IMR-90 (cell line): ENCODE measurements around the gene RETREG1. TPM values are rescaled to one million over a fixed set of nuclear protein-coding genes. Genes with fewer than 3 reads are reported as not detected.
"Not testable (repeated sequence)": the region's sequence is repeated elsewhere in the genome, so short reads cannot be mapped to it uniquely, and the experiment has no call there.

Source experiments
- ATAC-seq: fragments of 200-7000 bp; cut with Tn5 transposase; 2 replicates; pipeline ENCODE4 v1.9.1; 2020; ENCODE audit warnings: low read depth, mild to moderate bottlenecking, moderate library complexity
- BruUV-seq: library from RNA; stranded (reverse); fragments of 400-500 nt; replicated peaks from 2 replicates; lab custom pipeline; 2021; lab: Mats Ljungman, UMichigan
- CTCF ChIA-PET: fragments of 300-600 bp; formaldehyde crosslinking; extraction: SDS; loops from one replicate; lab custom pipeline; 2021; ENCODE audit warnings: antibody characterized with exemption; lab: Yijun Ruan, JAX
- POLR2A ChIA-PET: fragments of 300-600 bp; sonication (Branson Sonifier 250); formaldehyde crosslinking; loops from one replicate; lab custom pipeline; 2022; ENCODE audit warnings: antibody characterized with exemption; ENCODE audit not compliant: unreplicated experiment; lab: Charles Lee
- DNase-seq: peaks from one replicate; pipeline ENCODE4 v3.0.0; 2013
- H2AFZ ChIP-seq: replicated peaks from 2 replicates; pipeline ENCODE3; 2013; ENCODE audit warnings: low read length, mild to moderate bottlenecking; ENCODE audit not compliant: poor library complexity
- H2AK5ac ChIP-seq: 2 replicates; pipeline ENCODE4 v1.6.1; 2013; ENCODE audit warnings: low read depth, low read length, inconsistent platforms
- H2AK9ac ChIP-seq: replicated peaks from 2 replicates; pipeline ENCODE3; 2013; ENCODE audit warnings: mild to moderate bottlenecking, low read depth, low read length, moderate library complexity; ENCODE audit not compliant: poor library complexity
- H2BK120ac ChIP-seq: 2 replicates; pipeline ENCODE4 v1.6.1; 2013; ENCODE audit warnings: low read depth, low read length, inconsistent platforms
- H2BK15ac ChIP-seq: 3 replicates; pipeline ENCODE4 v1.6.1; 2013; ENCODE audit warnings: low read depth, low read length, inconsistent platforms
- H2BK20ac ChIP-seq: 2 replicates; pipeline ENCODE4 v1.6.1; 2013; ENCODE audit warnings: low read depth, mild to moderate bottlenecking, inconsistent platforms, low read length, moderate library complexity
- H2BK5ac ChIP-seq: 2 replicates; pipeline ENCODE4 v1.6.1; 2013; ENCODE audit warnings: mild to moderate bottlenecking, low read depth, low read length, inconsistent platforms; ENCODE audit not compliant: poor library complexity, severe bottlenecking
- H3K14ac ChIP-seq: replicated peaks from 2 replicates; pipeline ENCODE4 v1.6.1; 2013; ENCODE audit warnings: low read depth, low read length, inconsistent platforms
- H3K18ac ChIP-seq: 2 replicates; pipeline ENCODE4 v1.6.1; 2013; ENCODE audit warnings: low read depth, low read length, control low read depth
- H3K23ac ChIP-seq: 2 replicates; pipeline ENCODE4 v1.6.1; 2013; ENCODE audit warnings: low read depth, low read length, inconsistent platforms
- H3K27ac ChIP-seq: 2 replicates; pipeline ENCODE4 v1.5.1; 2013; ENCODE audit warnings: mild to moderate bottlenecking, control low read depth, low read length; ENCODE audit not compliant: insufficient read depth
- H3K27me3 ChIP-seq: 2 replicates; pipeline ENCODE4 v1.6.1; 2013; ENCODE audit warnings: low read length; ENCODE audit not compliant: control insufficient read depth, insufficient read depth
- H3K36me3 ChIP-seq: 2 replicates; pipeline ENCODE4 v1.6.1; 2013; ENCODE audit warnings: low read length, mixed read lengths; ENCODE audit not compliant: control insufficient read depth, insufficient read depth
- H3K4ac ChIP-seq: 2 replicates; pipeline ENCODE4 v1.6.1; 2013; ENCODE audit warnings: low read depth, low read length, inconsistent platforms
- H3K4me1 ChIP-seq: 2 replicates; pipeline ENCODE4 v1.6.1; 2013; ENCODE audit warnings: low read length, mixed read lengths; ENCODE audit not compliant: control insufficient read depth, insufficient read depth
- H3K4me2 ChIP-seq: 2 replicates; pipeline ENCODE4 v1.6.1; 2013; ENCODE audit warnings: low read depth, mild to moderate bottlenecking, control low read depth, low read length, moderate library complexity
- H3K4me3 ChIP-seq: 2 replicates; pipeline ENCODE4 v1.5.1; 2013; ENCODE audit warnings: low read depth, mild to moderate bottlenecking, control low read depth, low read length, moderate library complexity; ENCODE audit not compliant: insufficient read depth
- H3K56ac ChIP-seq: 2 replicates; pipeline ENCODE4 v1.6.1; 2013; ENCODE audit warnings: low read length, inconsistent platforms; ENCODE audit not compliant: insufficient read depth; ENCODE audit errors: extremely low read depth
- H3K79me1 ChIP-seq, 2 experiments: 2 replicates each; pipeline ENCODE4 v1.6.1; 2013; ENCODE audit warnings: low read length in 2 of 2, inconsistent platforms in 1 of 2, low read depth in 1 of 2
- H3K9ac ChIP-seq: 2 replicates; pipeline ENCODE4 v1.6.1; 2013; ENCODE audit warnings: low read depth, low read length, control low read depth
- H3K9me1 ChIP-seq: 2 replicates; pipeline ENCODE4 v1.6.1; 2013; ENCODE audit warnings: low read length, inconsistent platforms; ENCODE audit not compliant: insufficient read depth
- H3K9me3 ChIP-seq: 2 replicates; pipeline ENCODE4 v1.6.1; 2013; ENCODE audit warnings: low read length; ENCODE audit not compliant: control insufficient read depth, insufficient read depth
- H4K20me1 ChIP-seq: 2 replicates; pipeline ENCODE4 v1.6.1; 2013; ENCODE audit warnings: low read length, inconsistent platforms; ENCODE audit not compliant: insufficient read depth
- H4K5ac ChIP-seq: 2 replicates; pipeline ENCODE4 v1.6.1; 2013; ENCODE audit warnings: mild to moderate bottlenecking, low read depth, low read length, control low read depth
- H4K8ac ChIP-seq, 2 experiments: 2 replicates each; pipeline ENCODE4 v1.6.1; 2013; ENCODE audit warnings: low read depth in 2 of 2, low read length in 2 of 2, control low read depth in 1 of 2, inconsistent platforms in 1 of 2
- H4K91ac ChIP-seq: 2 replicates; pipeline ENCODE4 v1.6.1; 2013; ENCODE audit warnings: low read depth, low read length, inconsistent platforms; ENCODE audit not compliant: insufficient read depth
- BHLHE40 ChIP-seq: fragments of 150-350 bp; IDR thresholded peaks from 2 replicates; pipeline ENCODE4 v1.6.1; 2016; ENCODE audit warnings: mild to moderate bottlenecking, low read depth, low read length
- FOS ChIP-seq: fragments of 150-350 bp; IDR thresholded peaks from 2 replicates; pipeline ENCODE4 v1.6.1; 2016; ENCODE audit warnings: low read depth, low read length
- RCOR1 ChIP-seq: IDR thresholded peaks from 2 replicates; pipeline ENCODE4 v1.6.1; 2012; ENCODE audit warnings: mild to moderate bottlenecking, low read length, improper control_type of control experiment; ENCODE audit not compliant: insufficient replicate concordance
- WGBS, 2 experiments: methylation state at CpG; one replicate each; pipeline versions ENCODE4 v1.1.5 to v1.1.7; 2013; ENCODE audit warnings: missing lambda C conversion rate in 2 of 2; ENCODE audit not compliant: insufficient read length in 1 of 2; ENCODE audit errors: extremely low coverage in 2 of 2; 5-methylcytosine and 5-hydroxymethylcytosine counted together
- dilution Hi-C: fragments of 300-500 bp; cut with HindIII; formaldehyde crosslinking; loops from one replicate; pipeline ENCODE4 v1.14.3; 2018; ENCODE audit warnings: low sequenced_read_pairs; ENCODE audit not compliant: unreplicated experiment
- in situ Hi-C: fragments of 300-500 bp; cut with MboI; formaldehyde crosslinking; loops from 3 replicates; pipeline ENCODE4 v1.14.3; 2019; ENCODE audit warnings: low sequenced_read_pairs, inconsistent platforms, mixed read lengths
- intact Hi-C: fragments of 100-400 bp; cut with micrococcal nuclease; formaldehyde crosslinking; loops from 2 replicates; pipeline ENCODE4 v1.10.0; 2022
- polyA plus RNA-seq, 3 experiments: library from polyadenylated mRNA; depleted of rRNA; stranded (reverse); fragments of >200 nt; gene quantifications; 2 replicates each; pipeline ENCODE4 v1.2.3, GENCODE V29; 2012; ENCODE audit warnings: low replicate concordance in 1 of 3
- total RNA-seq: library from RNA; depleted of rRNA; stranded (reverse); fragments of >200 nt; gene quantifications from 2 replicates; pipeline ENCODE4 v1.2.3, GENCODE V29; 2012

RETREG1 gene
- total and polyA plus RNA-seq, 2 of the 4 experiments (the other 2 are of a cell fraction), result not detected

DNA sequence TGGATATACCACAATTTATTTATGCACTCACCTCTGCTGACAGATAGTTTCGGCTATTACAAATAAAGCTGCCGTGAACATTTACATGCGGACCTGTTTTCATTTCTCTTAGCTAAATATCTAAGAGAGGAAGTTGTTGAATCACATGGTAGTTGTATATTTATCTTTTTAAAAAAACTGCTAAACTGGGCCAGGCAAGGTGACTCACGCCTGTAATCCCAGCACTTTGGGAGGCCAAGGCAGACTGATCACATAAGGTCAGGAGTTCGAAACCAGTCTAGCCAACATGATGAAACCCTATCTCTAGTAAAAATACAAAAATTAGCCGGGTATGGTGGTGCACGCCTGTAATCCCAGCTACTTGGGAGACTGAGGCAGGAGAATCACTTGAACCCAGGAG is 73.6 kb downstream of the RETREG1 start:
- intact Hi-C loops, H3K9me1 ChIP-seq, H2AK5ac ChIP-seq, H3K4me1 ChIP-seq, H3K9me3 ChIP-seq, H3K79me1 ChIP-seq, H2BK5ac ChIP-seq, H2BK15ac ChIP-seq, H4K20me1 ChIP-seq, H2AFZ ChIP-seq, H3K56ac ChIP-seq, H4K8ac ChIP-seq, in situ Hi-C loops, H3K4me3 ChIP-seq, H3K4me2 ChIP-seq, H3K14ac ChIP-seq, H3K4ac ChIP-seq, H2BK120ac ChIP-seq, dilution Hi-C loops, H3K18ac ChIP-seq, H2AK9ac ChIP-seq, BruUV-seq, H3K27ac ChIP-seq, H4K5ac ChIP-seq, H3K9ac ChIP-seq, H2BK20ac ChIP-seq, POLR2A ChIA-PET, H3K23ac ChIP-seq, H3K36me3 ChIP-seq, H4K91ac ChIP-seq: not testable (repeated sequence)
- CTCF ChIA-PET, result interaction anchor here (1.3 to 1.9 kb wide), 2 partner anchors 9 to 88 kb away, joined by 3 to 9 read pairs; no protein-coding TSS in a partner anchor
- ATAC-seq (peak; percentile 46), DNase-seq (peak; percentile 79)
- no CpG with 5 or more reads among the region's 7 CpGs for WGBS, 2 experiments
- peaks cover 15% of the 10 kb centered on the region for H3K27me3 ChIP-seq
- TF ChIP-seq BHLHE40 (peak; percentile 39; the same call in 1 of the 2 replicates), FOS (peak; percentile 72), RCOR1 (peak; percentile 27)
